Measurements from ENCODE around the gene NUDT5. TPM values are rescaled to one million over a fixed set of nuclear protein-coding genes. Genes with fewer than 3 reads are reported as not detected.
A peak's percentile ranks its signal among the peaks of the same experiment; 100 is the strongest.

The NUDT5 gene
- total RNA-seq, 4 donors from 2014 or later, result 19.9 to 23.7 (median 21.4) TPM

DNA sequence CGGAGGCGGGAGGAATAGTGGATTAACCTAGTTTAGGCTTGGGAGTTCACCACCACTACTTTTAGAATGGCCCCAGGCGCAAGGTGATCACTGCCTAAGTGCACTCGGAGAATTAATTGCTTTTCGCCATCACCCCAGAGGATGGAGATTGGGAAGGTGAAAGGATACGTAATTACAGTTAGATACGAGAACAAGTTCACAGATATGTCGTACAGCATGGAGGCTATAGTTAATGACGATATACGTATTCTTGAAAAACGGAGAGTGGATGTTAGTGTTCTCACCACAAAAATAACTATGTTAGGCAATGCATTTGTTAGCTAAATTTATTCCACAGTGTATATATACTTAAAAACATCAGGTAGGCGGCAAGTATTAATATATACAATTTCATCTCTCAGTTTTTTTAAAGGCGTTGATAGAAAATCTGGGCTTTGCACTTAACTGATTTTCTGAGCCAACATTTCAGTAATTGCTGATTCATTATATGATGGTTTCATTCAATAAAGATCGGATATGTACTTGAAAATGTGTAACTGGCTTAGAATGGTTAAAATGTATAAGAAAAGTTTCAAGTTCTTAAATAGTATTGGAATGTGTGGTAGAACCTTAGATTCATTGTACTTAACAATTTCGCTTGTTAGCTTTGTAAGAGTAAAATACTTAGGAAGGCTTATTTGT is 980 bp upstream of the NUDT5 start:
- peaks cover 8 to 40% (median 17%) of the 10 kb centered on the region in 4 donors for H3K36me3 ChIP-seq
- H3K4me3 ChIP-seq, result peak overlapping the region; percentile 69 to 91 (median 82)
- H3K9me3 ChIP-seq, result no peaks in the 10 kb centered on the region
- H3K27ac ChIP-seq (replicated peaks in 1 of 4), result peak overlapping the region; percentile 86 to 90 (median 89)
- H3K27me3 ChIP-seq, result no peaks in the 10 kb centered on the region
- H3K4me1 ChIP-seq, result peaks cover 19 to 53% (median 47%) of the 10 kb centered on the region in 4 donors
- TF ChIP-seq POLR2AphosphoS5 (IDR thresholded peaks at IDR 0.05) (no peak), EP300 (IDR thresholded peaks at IDR 0.05) (no peak), POLR2A (IDR thresholded peaks at IDR 0.05; ENCODE audit: low read depth) (no peak)
- TF ChIP-seq, protein P1, sequence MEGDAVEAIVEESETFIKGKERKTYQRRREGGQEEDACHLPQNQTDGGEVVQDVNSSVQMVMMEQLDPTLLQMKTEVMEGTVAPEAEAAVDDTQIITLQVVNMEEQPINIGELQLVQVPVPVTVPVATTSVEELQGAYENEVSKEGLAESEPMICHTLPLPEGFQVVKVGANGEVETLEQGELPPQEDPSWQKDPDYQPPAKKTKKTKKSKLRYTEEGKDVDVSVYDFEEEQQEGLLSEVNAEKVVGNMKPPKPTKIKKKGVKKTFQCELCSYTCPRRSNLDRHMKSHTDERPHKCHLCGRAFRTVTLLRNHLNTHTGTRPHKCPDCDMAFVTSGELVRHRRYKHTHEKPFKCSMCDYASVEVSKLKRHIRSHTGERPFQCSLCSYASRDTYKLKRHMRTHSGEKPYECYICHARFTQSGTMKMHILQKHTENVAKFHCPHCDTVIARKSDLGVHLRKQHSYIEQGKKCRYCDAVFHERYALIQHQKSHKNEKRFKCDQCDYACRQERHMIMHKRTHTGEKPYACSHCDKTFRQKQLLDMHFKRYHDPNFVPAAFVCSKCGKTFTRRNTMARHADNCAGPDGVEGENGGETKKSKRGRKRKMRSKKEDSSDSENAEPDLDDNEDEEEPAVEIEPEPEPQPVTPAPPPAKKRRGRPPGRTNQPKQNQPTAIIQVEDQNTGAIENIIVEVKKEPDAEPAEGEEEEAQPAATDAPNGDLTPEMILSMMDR (IDR thresholded peaks at IDR 0.05), result no peak
- intact Hi-C loops (cut with DNase I), result no loop called here
- 10% methylated on average over 15 of the region's 15 CpGs for WGBS
- no peak for DNase-seq (ENCODE audit: extremely low spot score)

DNA sequence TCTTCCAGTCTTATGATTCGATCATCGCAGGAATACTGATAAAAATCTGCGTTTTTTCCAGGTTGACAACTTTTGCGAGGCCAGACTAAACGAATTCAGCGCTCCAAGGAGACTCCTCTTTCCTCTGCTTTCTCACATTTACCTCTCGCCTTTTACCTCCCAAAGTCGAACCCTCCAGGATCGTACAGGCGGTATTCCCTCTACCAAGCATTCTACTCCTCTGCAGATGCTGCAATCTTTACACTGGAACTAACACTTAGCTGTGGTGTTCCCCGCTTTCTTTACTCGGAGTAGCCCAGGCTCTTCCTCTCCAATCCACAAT is 449 bp downstream of the NUDT5 start:
- no peaks in the 10 kb centered on the region for H3K27me3 ChIP-seq
- H3K27ac ChIP-seq (replicated peaks in 1 of 4), result peak overlapping the region; percentile 86 to 90 (median 89)
- no peak for TF ChIP-seq POLR2A (IDR thresholded peaks at IDR 0.05; ENCODE audit: low read depth)
- no peak for TF ChIP-seq EP300 (IDR thresholded peaks at IDR 0.05)
- TF ChIP-seq, protein P1 (IDR thresholded peaks at IDR 0.05), result no peak
- no peak for TF ChIP-seq POLR2AphosphoS5 (IDR thresholded peaks at IDR 0.05)
- under 1% methylated on average over 12 of the region's 12 CpGs for WGBS
- H3K4me1 ChIP-seq, result peaks cover 19 to 54% (median 47%) of the 10 kb centered on the region in 4 donors
- H3K9me3 ChIP-seq, result no peaks in the 10 kb centered on the region
- H3K4me3 ChIP-seq, result peak overlapping the region; percentile 69 to 91 (median 82)
- DNase-seq (ENCODE audit: extremely low spot score), result no peak
- H3K36me3 ChIP-seq, result peaks cover 0 to 29% (median 7%) of the 10 kb centered on the region in 4 donors
- intact Hi-C loops (cut with DNase I), result no loop called here

DNA sequence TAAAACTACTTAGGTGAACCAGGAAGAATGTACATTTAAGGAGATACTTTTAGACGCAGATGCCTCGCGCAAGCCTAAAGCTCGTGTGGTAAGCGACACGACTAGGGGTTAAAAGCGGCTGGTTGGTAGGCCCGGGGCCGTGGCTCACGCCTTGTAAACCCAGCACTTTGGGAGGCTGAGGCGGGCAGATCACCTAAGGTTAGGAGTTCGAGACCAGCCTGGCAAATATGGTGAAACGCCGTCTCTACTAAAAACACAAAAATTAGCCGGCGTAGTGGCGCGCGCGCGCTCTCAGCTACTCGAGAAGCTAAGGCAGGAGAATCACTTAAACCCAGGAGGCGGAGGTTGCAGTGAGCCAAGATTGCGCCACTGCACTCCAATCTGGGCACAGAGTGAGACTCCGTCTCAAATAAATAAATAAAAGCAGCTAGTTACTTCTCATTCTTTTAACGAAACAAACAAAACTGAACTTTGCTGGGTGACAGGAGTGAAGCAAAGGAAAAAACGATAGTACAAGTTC is 879 bp downstream of the NUDT5 start:
- peak overlapping the region; percentile 69 to 91 (median 82) for H3K4me3 ChIP-seq
- intact Hi-C loops (cut with DNase I), result no loop called here
- peaks cover 19 to 54% (median 47%) of the 10 kb centered on the region in 4 donors for H3K4me1 ChIP-seq
- H3K36me3 ChIP-seq, result peaks cover 0 to 25% (median 5%) of the 10 kb centered on the region in 4 donors
- H3K9me3 ChIP-seq, result no peaks in the 10 kb centered on the region
- TF ChIP-seq POLR2A (IDR thresholded peaks at IDR 0.05; ENCODE audit: low read depth) (no peak), POLR2AphosphoS5 (IDR thresholded peaks at IDR 0.05) (peak; percentile 10 to 23)
- peak overlapping the region; percentile 86 to 90 (median 89) for H3K27ac ChIP-seq (replicated peaks in 1 of 4)
- DNase-seq (ENCODE audit: extremely low spot score), result no peak
- no peaks in the 10 kb centered on the region for H3K27me3 ChIP-seq
- 8% methylated on average over 20 of the region's 27 CpGs for WGBS

DNA sequence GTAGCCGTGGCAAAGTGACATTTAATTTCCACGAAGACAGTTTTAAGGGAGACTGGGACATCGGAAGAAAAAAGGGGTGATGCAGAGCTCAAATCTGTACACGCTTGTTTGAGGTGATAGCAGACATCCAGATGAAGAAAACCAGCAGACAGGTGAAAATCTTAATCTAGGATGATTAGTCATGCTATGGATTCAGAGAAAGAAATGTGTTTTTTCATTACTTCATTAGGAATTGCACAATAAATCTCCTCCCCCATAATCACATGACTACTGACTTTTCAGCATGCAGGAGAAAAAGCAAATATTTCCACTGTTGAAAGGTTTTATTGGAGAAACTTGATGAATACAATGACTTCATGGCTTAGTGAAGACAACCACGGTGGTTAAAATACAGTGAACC is 2.5 kb downstream of the NUDT5 start:
- Histone ChIP-seq H3K9me3 (no peaks in the 10 kb centered on the region), H3K36me3 (peaks cover 0 to 15% (median 0%) of the 10 kb centered on the region in 4 donors), H3K27ac (replicated peaks in 1 of 4) (peak overlapping the region in 2 of 4 donors; percentile 89), H3K4me3 (no peak overlapping the region), H3K27me3 (no peaks in the 10 kb centered on the region), H3K4me1 (peaks cover 19 to 51% (median 44%) of the 10 kb centered on the region in 4 donors)
- intact Hi-C loops (cut with DNase I), result no loop called here
- 85% methylated on average over 5 of the region's 5 CpGs for WGBS
- no peak for DNase-seq (ENCODE audit: extremely low spot score)
- TF ChIP-seq POLR2A (IDR thresholded peaks at IDR 0.05; ENCODE audit: low read depth), result no peak

DNA sequence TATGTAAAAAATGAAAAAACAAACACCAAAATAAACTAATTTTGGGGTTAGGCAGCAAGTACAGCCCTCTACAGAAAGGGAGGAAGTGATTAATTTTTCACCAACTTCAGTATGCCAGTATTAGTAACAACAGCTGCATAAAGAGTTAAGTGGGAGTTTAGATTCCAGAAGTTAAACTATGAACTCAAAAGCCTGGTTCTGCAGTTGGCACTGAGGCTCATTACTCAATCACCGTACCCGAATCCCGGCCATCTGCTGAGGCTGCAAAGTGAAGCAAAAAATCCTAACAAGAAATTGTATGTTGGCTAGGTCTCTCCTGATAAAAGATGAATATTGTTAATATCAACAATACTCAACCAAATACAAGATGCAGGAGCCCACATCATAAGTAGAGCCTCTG is 4.0 kb downstream of the NUDT5 start:
- no peak overlapping the region for H3K4me3 ChIP-seq
- no peaks in the 10 kb centered on the region for H3K9me3 ChIP-seq
- H3K4me1 ChIP-seq, result peaks cover 11 to 36% (median 29%) of the 10 kb centered on the region in 4 donors
- WGBS, result 53% methylated on average over 3 of the region's 3 CpGs
- intact Hi-C loops (cut with DNase I), result no loop called here
- H3K27ac ChIP-seq (replicated peaks in 1 of 4), result no peak overlapping the region
- TF ChIP-seq, protein P1 (IDR thresholded peaks at IDR 0.05), result no peak
- TF ChIP-seq EP300 (IDR thresholded peaks at IDR 0.05), result no peak
- no peak for TF ChIP-seq POLR2AphosphoS5 (IDR thresholded peaks at IDR 0.05)
- TF ChIP-seq POLR2A (IDR thresholded peaks at IDR 0.05; ENCODE audit: low read depth), result no peak
- DNase-seq (ENCODE audit: extremely low spot score), result no peak
- no peaks in the 10 kb centered on the region for H3K27me3 ChIP-seq
- H3K36me3 ChIP-seq, result peaks cover 0 to 26% (median 9%) of the 10 kb centered on the region in 4 donors
